Panc1 (cell line): Measurements from ENCODE around the gene ETV2. TPM values are rescaled to one million over a fixed set of nuclear protein-coding genes. Genes with fewer than 3 reads are reported as not detected.

ENCODE experiments used
- ATAC-seq: fragments of 200-7000 bp; cut with Tn5 transposase; 2 replicates; pipeline ENCODE4 v1.9.1; 2020; ENCODE audit warnings: mild to moderate bottlenecking, moderate library complexity
- BruUV-seq: library from RNA; stranded (reverse); fragments of 400-500 nt; replicated peaks from 2 replicates; lab custom pipeline; 2021; lab: Mats Ljungman, UMichigan
- CTCF ChIA-PET: fragments of 300-600 bp; sonication (Branson Sonifier 250); formaldehyde crosslinking; loops from one replicate; lab custom pipeline; 2022; ENCODE audit warnings: antibody characterized with exemption; lab: Charles Lee
- POLR2A ChIA-PET: fragments of 300-600 bp; sonication (Branson Sonifier 250); formaldehyde crosslinking; loops from one replicate; lab custom pipeline; 2022; ENCODE audit warnings: antibody characterized with exemption; lab: Charles Lee
- DNase-seq: peaks from one replicate; pipeline ENCODE4 v3.0.0-alpha.2; 2010; ENCODE audit warnings: low read depth, low spot score
- H3K27ac ChIP-seq: 2 replicates; pipeline ENCODE4 v1.5.1; 2011; ENCODE audit warnings: mild to moderate bottlenecking, low read length, inconsistent platforms
- H3K27me3 ChIP-seq: fragments of 200-500 bp; sonication (Bioruptor generic); 2 replicates; pipeline ENCODE4 v1.6.0; 2014; ENCODE audit warnings: low read length, inconsistent platforms; ENCODE audit not compliant: control insufficient read depth, insufficient read depth
- H3K36me3 ChIP-seq: fragments of 200-500 bp; sonication (Bioruptor generic); 2 replicates; pipeline ENCODE4 v1.5.1; 2014; ENCODE audit warnings: inconsistent platforms, mild to moderate bottlenecking, low read length, moderate library complexity; ENCODE audit not compliant: control insufficient read depth, insufficient read depth
- H3K4me1 ChIP-seq: 2 replicates; pipeline ENCODE4 v1.5.1; 2011; ENCODE audit warnings: inconsistent platforms, mild to moderate bottlenecking, low read length, moderate library complexity; ENCODE audit not compliant: control insufficient read depth, insufficient read depth
- H3K4me3 ChIP-seq, 2 experiments: 2 replicates each; pipeline ENCODE4 v1.5.1; 2011 to 2012; ENCODE audit warnings: low read depth in 2 of 2, low read length in 2 of 2, mild to moderate bottlenecking in 2 of 2, inconsistent platforms in 1 of 2, moderate library complexity in 1 of 2
- H3K9me3 ChIP-seq: fragments of 200-500 bp; sonication (Bioruptor generic); 2 replicates; pipeline ENCODE4 v1.5.1; 2014; ENCODE audit warnings: low read depth, mild to moderate bottlenecking, inconsistent platforms, low read length, moderate library complexity; ENCODE audit not compliant: control insufficient read depth, insufficient read depth
- POLR2AphosphoS5 ChIP-seq: IDR thresholded peaks from 2 replicates; pipeline ENCODE4 v1.6.1; 2012; ENCODE audit warnings: mild to moderate bottlenecking, low read depth, low read length, moderate library complexity
- REST ChIP-seq, 2 experiments: IDR thresholded peaks; 2 replicates each; pipeline ENCODE4 v1.6.1; 2011 to 2012; ENCODE audit warnings: low read depth in 2 of 2, control low read depth in 1 of 2, low read length in 1 of 2, mild to moderate bottlenecking in 1 of 2, moderate library complexity in 1 of 2; ENCODE audit not compliant: insufficient read depth in 1 of 2
- SIN3A ChIP-seq: IDR thresholded peaks from 2 replicates; pipeline ENCODE4 v1.6.1; 2012; ENCODE audit warnings: low read depth, mild to moderate bottlenecking, low read length, moderate library complexity, borderline replicate concordance; ENCODE audit not compliant: insufficient read depth
- TCF7L2 ChIP-seq: IDR thresholded peaks from 2 replicates; pipeline ENCODE4 v1.6.1; 2011; ENCODE audit warnings: mild to moderate bottlenecking, low read depth, low read length, inconsistent platforms
- in situ Hi-C: cut with HindIII; loops from 2 replicates; pipeline ENCODE4 v1.10.0; 2016; ENCODE audit warnings: low sequenced_read_pairs, low pct_unique_long_range_greater_than_20kb
- intact Hi-C: fragments of 100-400 bp; cut with micrococcal nuclease; formaldehyde crosslinking; loops from one replicate; pipeline ENCODE4 v1.10.0; 2022; ENCODE audit not compliant: unreplicated experiment
- total RNA-seq: library from RNA; stranded (reverse); gene quantifications from one replicate; pipeline ENCODE4 v1.2.1, GENCODE V29; 2021; ENCODE audit not compliant: unreplicated experiment
- TF ChIP-seq, protein P1 (sequence below): fragments of 450-650 bp; IDR thresholded peaks from 2 replicates; pipeline ENCODE4 v1.5.1; 2017; ENCODE audit warnings: mild to moderate bottlenecking

ETV2 gene
- total RNA-seq, 1 experiment from 2014 or later = 2.8 TPM

GRCh38 chr19:35612559-35613321 is 28.8 kb upstream of the ETV2 start, which contains the start of gene HAUS5:
Gene HAUS5, plus strand, starts transcription at chr19:35612735. Its CDS starts 60 bp downstream, at chr19:35612795.
- DNase-seq = peak; percentile 66
- in situ Hi-C loops = no loop called here
- Histone ChIP-seq H3K27ac (peak within 1 kb of the TSS; percentile 80), H3K36me3 (no peaks in the 10 kb centered on the region), H3K4me3 (peak within 1 kb of the TSS; percentile 71 to 75), H3K9me3 (no peaks in the 10 kb centered on the region; the same call in 1 of the 2 replicates), H3K27me3 (no peaks in the 10 kb centered on the region), H3K4me1 (no peaks in the 10 kb centered on the region)
- TF ChIP-seq TCF7L2 (0 out of 2 replicates have a peak, but pooled peaks have one; percentile 35), POLR2AphosphoS5 (peak; percentile 74), SIN3A (peak; percentile 75; the same call in 1 of the 2 replicates)
- TF ChIP-seq, protein P1, sequence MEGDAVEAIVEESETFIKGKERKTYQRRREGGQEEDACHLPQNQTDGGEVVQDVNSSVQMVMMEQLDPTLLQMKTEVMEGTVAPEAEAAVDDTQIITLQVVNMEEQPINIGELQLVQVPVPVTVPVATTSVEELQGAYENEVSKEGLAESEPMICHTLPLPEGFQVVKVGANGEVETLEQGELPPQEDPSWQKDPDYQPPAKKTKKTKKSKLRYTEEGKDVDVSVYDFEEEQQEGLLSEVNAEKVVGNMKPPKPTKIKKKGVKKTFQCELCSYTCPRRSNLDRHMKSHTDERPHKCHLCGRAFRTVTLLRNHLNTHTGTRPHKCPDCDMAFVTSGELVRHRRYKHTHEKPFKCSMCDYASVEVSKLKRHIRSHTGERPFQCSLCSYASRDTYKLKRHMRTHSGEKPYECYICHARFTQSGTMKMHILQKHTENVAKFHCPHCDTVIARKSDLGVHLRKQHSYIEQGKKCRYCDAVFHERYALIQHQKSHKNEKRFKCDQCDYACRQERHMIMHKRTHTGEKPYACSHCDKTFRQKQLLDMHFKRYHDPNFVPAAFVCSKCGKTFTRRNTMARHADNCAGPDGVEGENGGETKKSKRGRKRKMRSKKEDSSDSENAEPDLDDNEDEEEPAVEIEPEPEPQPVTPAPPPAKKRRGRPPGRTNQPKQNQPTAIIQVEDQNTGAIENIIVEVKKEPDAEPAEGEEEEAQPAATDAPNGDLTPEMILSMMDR = no peak
- ATAC-seq = peak; percentile 99
- POLR2A ChIA-PET = interaction anchor here (0.6 kb wide), 1 partner anchor 20 kb away, joined by 7 read pairs; no protein-coding TSS in a partner anchor
- no TSS peak for BruUV-seq
- CTCF ChIA-PET = interaction anchor here (0.5 to 0.6 kb wide), 4 partner anchors 55 to 1773 kb away, joined by 3 to 10 read pairs (median 5); no protein-coding TSS in a partner anchor
- intact Hi-C loops = no loop called here

DNA sequence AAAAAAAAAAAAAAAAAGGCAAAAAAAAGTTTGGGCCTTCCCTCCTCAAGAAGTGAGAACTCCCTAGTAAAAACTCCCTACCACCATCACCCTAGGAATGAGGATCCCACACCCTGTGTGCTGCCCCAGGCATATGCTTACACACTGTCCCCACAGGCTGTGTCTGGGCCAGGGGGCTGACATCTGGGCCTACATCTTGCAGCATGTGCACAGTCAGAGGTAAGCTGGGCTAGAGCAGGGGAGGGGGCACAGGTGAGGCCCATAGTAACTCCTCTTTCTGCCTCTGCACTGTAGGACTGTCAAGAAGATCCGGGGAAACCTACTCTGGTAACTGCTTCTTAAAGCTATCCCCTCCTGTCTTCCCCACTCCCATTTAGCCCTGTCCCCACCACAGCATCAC is 28.0 kb upstream of the ETV2 start:
- in situ Hi-C loops (no loop called here), intact Hi-C loops (no loop called here)
- TF ChIP-seq, protein P1 = no peak
- TF ChIP-seq POLR2AphosphoS5 (no peak), TCF7L2 (no peak), SIN3A (no peak), REST (IDR thresholded peaks at IDR 0.05; ENCODE audit: insufficient read depth in 1 of 2, low read depth in 2 of 2, low read length in 1 of 2) (no peak)
- H3K27ac ChIP-seq = no peak overlapping the region
- no peaks in the 10 kb centered on the region for H3K9me3 ChIP-seq
- ChIA-PET CTCF (no interaction called here), POLR2A (interaction anchor here (0.6 kb wide), 1 partner anchor 21 kb away, joined by 7 read pairs; no protein-coding TSS in a partner anchor)
- BruUV-seq = TSS peak; percentile 92
- DNase-seq (no peak), ATAC-seq (no peak)
- H3K27me3 ChIP-seq = no peaks in the 10 kb centered on the region
- H3K4me3 ChIP-seq = no peak overlapping the region
- no peaks in the 10 kb centered on the region for H3K4me1 ChIP-seq
- H3K36me3 ChIP-seq = no peaks in the 10 kb centered on the region
